Measurements from ENCODE around the gene TP53AIP1.

TP53AIP1 gene

GRCh38 chr11:128896356-128896755 lies 46.3 kb downstream of the TP53AIP1 start:
- Mint-ChIP-seq H3K9me3 (no peaks in the 10 kb centered on the region), H3K36me3 (no peaks in the 10 kb centered on the region), H3K27me3 (peaks cover 96% of the 10 kb centered on the region), H3K4me3 (no peak overlapping the region), H3K4me1 (peaks cover 30% of the 10 kb centered on the region), H3K27ac (no peak overlapping the region)
- ATAC-seq: no peak

GRCh38 chr11:128895526-128895925 lies 47.1 kb downstream of the TP53AIP1 start:
- ATAC-seq: no peak
- Mint-ChIP-seq H3K4me3 (no peak overlapping the region), H3K27me3 (peaks cover 96% of the 10 kb centered on the region), H3K36me3 (no peaks in the 10 kb centered on the region), H3K27ac (no peak overlapping the region), H3K4me1 (peaks cover 36% of the 10 kb centered on the region), H3K9me3 (no peaks in the 10 kb centered on the region)

GRCh38 chr11:128894685-128895084 lies 48.0 kb downstream of the TP53AIP1 start:
- Mint-ChIP-seq H3K36me3 (no peaks in the 10 kb centered on the region), H3K4me1 (peaks cover 38% of the 10 kb centered on the region), H3K4me3 (no peak overlapping the region), H3K27me3 (peaks cover 97% of the 10 kb centered on the region), H3K27ac (no peak overlapping the region), H3K9me3 (no peaks in the 10 kb centered on the region)
- no peak for ATAC-seq

GRCh38 chr11:128894286-128894681 lies 48.4 kb downstream of the TP53AIP1 start:
- no peaks in the 10 kb centered on the region for H3K9me3 Mint-ChIP-seq
- no peaks in the 10 kb centered on the region for H3K36me3 Mint-ChIP-seq
- no peak for ATAC-seq
- H3K4me3 Mint-ChIP-seq: no peak overlapping the region
- H3K27me3 Mint-ChIP-seq: peaks cover 97% of the 10 kb centered on the region
- H3K4me1 Mint-ChIP-seq: peaks cover 38% of the 10 kb centered on the region
- no peak overlapping the region for H3K27ac Mint-ChIP-seq

GRCh38 chr11:128893578-128894285 lies 48.9 kb downstream of the TP53AIP1 start:
- no peaks in the 10 kb centered on the region for H3K9me3 Mint-ChIP-seq
- H3K27me3 Mint-ChIP-seq: peaks cover 93% of the 10 kb centered on the region
- H3K36me3 Mint-ChIP-seq: no peaks in the 10 kb centered on the region
- no peak overlapping the region for H3K4me3 Mint-ChIP-seq
- no peak overlapping the region for H3K27ac Mint-ChIP-seq
- peaks cover 37% of the 10 kb centered on the region for H3K4me1 Mint-ChIP-seq
- no peak for ATAC-seq

GRCh38 chr11:128892866-128893565 lies 49.7 kb downstream of the TP53AIP1 start:
- no peaks in the 10 kb centered on the region for H3K9me3 Mint-ChIP-seq
- no peaks in the 10 kb centered on the region for H3K36me3 Mint-ChIP-seq
- no peak for ATAC-seq
- peaks cover 33% of the 10 kb centered on the region for H3K4me1 Mint-ChIP-seq
- H3K4me3 Mint-ChIP-seq: no peak overlapping the region
- H3K27me3 Mint-ChIP-seq: peaks cover 93% of the 10 kb centered on the region
- H3K27ac Mint-ChIP-seq: no peak overlapping the region

GRCh38 chr11:128891913-128892398 lies 50.7 kb downstream of the TP53AIP1 start:
- H3K36me3 Mint-ChIP-seq: no peaks in the 10 kb centered on the region
- no peak overlapping the region for H3K27ac Mint-ChIP-seq
- H3K4me1 Mint-ChIP-seq: peaks cover 33% of the 10 kb centered on the region
- H3K9me3 Mint-ChIP-seq: no peaks in the 10 kb centered on the region
- peaks cover 91% of the 10 kb centered on the region for H3K27me3 Mint-ChIP-seq
- no peak for ATAC-seq
- H3K4me3 Mint-ChIP-seq: no peak overlapping the region

- H3K4me1 Mint-ChIP-seq: peaks cover 33% of the 10 kb centered on the region
- no peak within 1 kb of the TSS for H3K27ac Mint-ChIP-seq
- H3K36me3 Mint-ChIP-seq: no peaks in the 10 kb centered on the region
- ATAC-seq: no peak
- H3K27me3 Mint-ChIP-seq: peaks cover 91% of the 10 kb centered on the region
- H3K4me3 Mint-ChIP-seq: peak within 1 kb of the TSS; percentile 52
- H3K9me3 Mint-ChIP-seq: no peaks in the 10 kb centered on the region
These were observed 51.9 kb downstream of the TP53AIP1 start, which contains the start of gene KCNJ5 for GRCh38 chr11:128890543-128891368. TSS of gene KCNJ5 (plus strand) at chr11:128891356. CDS start at chr11:128911274, 19,918 bp downstream.

GRCh38 chr11:128890216-128890542 lies 52.5 kb downstream of the TP53AIP1 start:
- H3K27ac Mint-ChIP-seq: no peak overlapping the region
- no peaks in the 10 kb centered on the region for H3K9me3 Mint-ChIP-seq
- H3K27me3 Mint-ChIP-seq: peaks cover 91% of the 10 kb centered on the region
- H3K36me3 Mint-ChIP-seq: no peaks in the 10 kb centered on the region
- no peak for ATAC-seq
- no peak overlapping the region for H3K4me3 Mint-ChIP-seq
- H3K4me1 Mint-ChIP-seq: peaks cover 33% of the 10 kb centered on the region

- ATAC-seq: no peak
- Mint-ChIP-seq H3K36me3 (no peaks in the 10 kb centered on the region), H3K4me1 (peaks cover 36% of the 10 kb centered on the region), H3K27ac (no peak overlapping the region), H3K27me3 (peaks cover 94% of the 10 kb centered on the region), H3K4me3 (no peak overlapping the region), H3K9me3 (no peaks in the 10 kb centered on the region)
These were observed 52.9 kb downstream of the TP53AIP1 start for GRCh38 chr11:128889657-128890213.

GRCh38 chr11:128888034-128888985 lies 54.4 kb downstream of the TP53AIP1 start:
- Mint-ChIP-seq H3K9me3 (no peaks in the 10 kb centered on the region), H3K27ac (no peak overlapping the region), H3K36me3 (no peaks in the 10 kb centered on the region), H3K4me3 (no peak overlapping the region), H3K27me3 (peaks cover 94% of the 10 kb centered on the region), H3K4me1 (peaks cover 28% of the 10 kb centered on the region)
- ATAC-seq: no peak

GRCh38 chr11:128886406-128887124 lies 56.1 kb downstream of the TP53AIP1 start:
- H3K36me3 Mint-ChIP-seq: no peaks in the 10 kb centered on the region
- ATAC-seq: no peak
- no peak overlapping the region for H3K4me3 Mint-ChIP-seq
- peaks cover 17% of the 10 kb centered on the region for H3K4me1 Mint-ChIP-seq
- peaks cover 92% of the 10 kb centered on the region for H3K27me3 Mint-ChIP-seq
- no peaks in the 10 kb centered on the region for H3K9me3 Mint-ChIP-seq
- no peak overlapping the region for H3K27ac Mint-ChIP-seq
